Measurements from ENCODE around the gene GJD3.
A peak's percentile ranks its signal among the peaks of the same experiment; 100 is the strongest.

DNA sequence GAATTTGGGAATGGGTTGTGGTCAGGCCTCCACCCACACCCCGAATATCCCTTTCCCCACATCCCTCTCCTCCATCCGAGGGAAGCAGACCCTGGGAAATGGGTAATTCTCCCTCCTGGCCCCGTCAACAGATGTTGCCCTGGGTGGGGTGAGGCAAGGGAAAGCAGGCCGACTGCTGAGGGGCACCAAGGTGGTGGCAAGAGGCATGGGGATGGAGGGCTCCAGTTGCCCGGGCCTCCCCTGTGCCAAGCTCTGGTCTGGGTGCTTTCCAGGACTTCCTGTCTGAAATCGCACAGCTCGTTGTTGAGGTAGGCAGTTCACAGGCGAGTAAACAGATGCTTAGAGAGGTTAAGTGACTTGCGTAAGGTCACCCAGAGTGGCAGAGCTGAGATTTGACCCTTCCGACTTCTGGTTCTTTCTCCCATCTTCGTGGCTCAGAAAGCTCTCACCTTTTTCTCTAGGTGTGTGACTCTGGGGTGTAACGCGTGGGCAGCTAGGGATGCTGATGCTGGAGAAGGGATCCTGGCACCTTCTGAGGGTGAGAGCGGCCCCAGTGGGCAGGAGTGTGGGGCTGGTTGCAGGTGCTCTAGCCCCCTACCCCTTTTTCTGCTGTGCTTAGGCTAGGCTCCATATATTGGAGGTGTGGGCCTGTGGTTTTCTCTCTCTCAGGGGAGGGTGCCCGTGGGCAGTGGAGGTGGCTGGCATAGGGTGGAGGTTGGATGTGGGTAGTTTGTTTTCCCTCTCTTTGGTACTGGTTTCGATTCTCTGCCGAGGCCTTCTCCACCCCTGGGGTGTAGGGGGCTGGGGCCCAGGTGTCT lies 38.3 kb downstream of the GJD3 start:
- TF ChIP-seq, protein P1, sequence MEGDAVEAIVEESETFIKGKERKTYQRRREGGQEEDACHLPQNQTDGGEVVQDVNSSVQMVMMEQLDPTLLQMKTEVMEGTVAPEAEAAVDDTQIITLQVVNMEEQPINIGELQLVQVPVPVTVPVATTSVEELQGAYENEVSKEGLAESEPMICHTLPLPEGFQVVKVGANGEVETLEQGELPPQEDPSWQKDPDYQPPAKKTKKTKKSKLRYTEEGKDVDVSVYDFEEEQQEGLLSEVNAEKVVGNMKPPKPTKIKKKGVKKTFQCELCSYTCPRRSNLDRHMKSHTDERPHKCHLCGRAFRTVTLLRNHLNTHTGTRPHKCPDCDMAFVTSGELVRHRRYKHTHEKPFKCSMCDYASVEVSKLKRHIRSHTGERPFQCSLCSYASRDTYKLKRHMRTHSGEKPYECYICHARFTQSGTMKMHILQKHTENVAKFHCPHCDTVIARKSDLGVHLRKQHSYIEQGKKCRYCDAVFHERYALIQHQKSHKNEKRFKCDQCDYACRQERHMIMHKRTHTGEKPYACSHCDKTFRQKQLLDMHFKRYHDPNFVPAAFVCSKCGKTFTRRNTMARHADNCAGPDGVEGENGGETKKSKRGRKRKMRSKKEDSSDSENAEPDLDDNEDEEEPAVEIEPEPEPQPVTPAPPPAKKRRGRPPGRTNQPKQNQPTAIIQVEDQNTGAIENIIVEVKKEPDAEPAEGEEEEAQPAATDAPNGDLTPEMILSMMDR (IDR thresholded peaks at IDR 0.05) = no peak
- TF ChIP-seq POLR2AphosphoS5 (IDR thresholded peaks at IDR 0.05) = peak in 1 of 2 donors; percentile 45
